DND-41 (cell line): ENCODE results near the gene PAFAH1B2.

ENCODE experiments used
- ATAC-seq: fragments of 200-7000 bp; cut with Tn5 transposase; 3 replicates; pipeline ENCODE4 v1.9.1; 2021; ENCODE audit warnings: low read depth; ENCODE audit not compliant: insufficient read depth
- DNase-seq: peaks from one replicate; pipeline ENCODE4 v3.0.0-alpha.2; 2020
- H2AFZ ChIP-seq: 2 replicates; pipeline ENCODE4 v1.6.0; 2012; ENCODE audit warnings: low read depth, low read length
- H3K27ac ChIP-seq: 2 replicates; pipeline ENCODE4 v1.5.1; 2012; ENCODE audit warnings: low read length, inconsistent platforms
- H3K27me3 ChIP-seq: fragments of 200-600 bp; sonication (generic); 2 replicates; pipeline ENCODE4 v1.6.0; 2012; ENCODE audit warnings: low read length, mild to moderate bottlenecking, inconsistent platforms; ENCODE audit not compliant: insufficient read depth, poor library complexity
- H3K36me3 ChIP-seq: 2 replicates; pipeline ENCODE4 v1.5.1; 2012; ENCODE audit warnings: low read length, inconsistent platforms; ENCODE audit not compliant: insufficient read depth
- H3K4me1 ChIP-seq: 2 replicates; pipeline ENCODE4 v1.5.1; 2012; ENCODE audit warnings: mild to moderate bottlenecking, low read length; ENCODE audit not compliant: insufficient read depth
- H3K4me2 ChIP-seq: 2 replicates; pipeline ENCODE4 v1.6.0; 2012; ENCODE audit warnings: mild to moderate bottlenecking, moderate library complexity, low read length, inconsistent platforms; ENCODE audit not compliant: insufficient read depth
- H3K4me3 ChIP-seq, 2 experiments: fragments of 200-600 bp in 1 of 2; shearing (Covaris generic) in 1 of 2; 2 replicates each; pipeline ENCODE4 v1.5.1; 2012 to 2016; ENCODE audit warnings: inconsistent platforms in 2 of 2, low read length in 2 of 2, mild to moderate bottlenecking in 2 of 2, low read depth in 1 of 2, moderate library complexity in 1 of 2
- H3K79me2 ChIP-seq: 2 replicates; pipeline ENCODE4 v1.6.0; 2012; ENCODE audit warnings: low read length, inconsistent platforms; ENCODE audit not compliant: insufficient read depth
- H3K9ac ChIP-seq: 2 replicates; pipeline ENCODE4 v1.6.0; 2012; ENCODE audit warnings: low read depth, mild to moderate bottlenecking, inconsistent platforms, low read length, moderate library complexity
- H3K9me3 ChIP-seq: 2 replicates; pipeline ENCODE4 v1.5.1; 2012; ENCODE audit warnings: low read length, moderate library complexity, mild to moderate bottlenecking, inconsistent platforms; ENCODE audit not compliant: insufficient read depth, severe bottlenecking
- H4K20me1 ChIP-seq: 2 replicates; pipeline ENCODE4 v1.6.0; 2012; ENCODE audit warnings: low read length; ENCODE audit not compliant: insufficient read depth
- EZH2 ChIP-seq: IDR thresholded peaks from 3 replicates; pipeline ENCODE4 v1.6.1; 2012; ENCODE audit warnings: borderline replicate concordance, low read depth, mild to moderate bottlenecking, moderate library complexity, low read length, inconsistent platforms; ENCODE audit not compliant: severe bottlenecking
- TF ChIP-seq, protein P1 (sequence below): IDR thresholded peaks from 2 replicates; pipeline ENCODE4 v1.5.1; 2012; ENCODE audit warnings: borderline replicate concordance, low read length, moderate library complexity, mild to moderate bottlenecking; ENCODE audit not compliant: poor library complexity, severe bottlenecking; ENCODE audit errors: extremely low read depth

The PAFAH1B2 gene

DNA sequence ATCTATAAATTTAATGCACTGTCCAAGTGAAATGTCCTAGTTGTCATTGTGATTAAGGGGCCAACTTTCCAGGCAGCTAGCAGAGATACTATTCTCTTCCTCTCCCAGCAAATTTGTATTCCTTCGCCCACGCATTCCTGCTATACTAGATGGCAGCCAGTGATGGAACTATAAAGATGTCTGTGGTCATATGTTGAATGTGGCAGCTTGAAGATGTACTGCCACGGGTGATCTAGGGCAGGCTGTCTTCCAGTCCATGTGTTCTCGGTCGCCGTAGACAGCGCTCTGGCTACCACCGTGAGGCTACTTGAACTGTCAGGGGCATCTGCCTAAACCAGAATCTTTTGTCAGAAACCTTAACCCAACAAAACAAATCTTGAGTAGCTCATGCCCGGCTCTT is 26.1 kb downstream of the PAFAH1B2 start:
- no peak overlapping the region for H3K4me2 ChIP-seq

GRCh38 chr11:117171007-117171403 is 26.9 kb downstream of the PAFAH1B2 start:
- Histone ChIP-seq H3K4me2 (no peak overlapping the region), H3K4me3 (no peak overlapping the region), H3K36me3 (peaks cover 59% of the 10 kb centered on the region), H3K9me3 (no peaks in the 10 kb centered on the region), H3K9ac (no peak overlapping the region), H2AFZ (no peak overlapping the region), H3K79me2 (peaks cover 8% of the 10 kb centered on the region; the same call in 1 of the 2 replicates), H3K27me3 (no peaks in the 10 kb centered on the region), H4K20me1 (peaks cover 8% of the 10 kb centered on the region), H3K4me1 (no peaks in the 10 kb centered on the region), H3K27ac (no peak overlapping the region)
- TF ChIP-seq, protein P1, sequence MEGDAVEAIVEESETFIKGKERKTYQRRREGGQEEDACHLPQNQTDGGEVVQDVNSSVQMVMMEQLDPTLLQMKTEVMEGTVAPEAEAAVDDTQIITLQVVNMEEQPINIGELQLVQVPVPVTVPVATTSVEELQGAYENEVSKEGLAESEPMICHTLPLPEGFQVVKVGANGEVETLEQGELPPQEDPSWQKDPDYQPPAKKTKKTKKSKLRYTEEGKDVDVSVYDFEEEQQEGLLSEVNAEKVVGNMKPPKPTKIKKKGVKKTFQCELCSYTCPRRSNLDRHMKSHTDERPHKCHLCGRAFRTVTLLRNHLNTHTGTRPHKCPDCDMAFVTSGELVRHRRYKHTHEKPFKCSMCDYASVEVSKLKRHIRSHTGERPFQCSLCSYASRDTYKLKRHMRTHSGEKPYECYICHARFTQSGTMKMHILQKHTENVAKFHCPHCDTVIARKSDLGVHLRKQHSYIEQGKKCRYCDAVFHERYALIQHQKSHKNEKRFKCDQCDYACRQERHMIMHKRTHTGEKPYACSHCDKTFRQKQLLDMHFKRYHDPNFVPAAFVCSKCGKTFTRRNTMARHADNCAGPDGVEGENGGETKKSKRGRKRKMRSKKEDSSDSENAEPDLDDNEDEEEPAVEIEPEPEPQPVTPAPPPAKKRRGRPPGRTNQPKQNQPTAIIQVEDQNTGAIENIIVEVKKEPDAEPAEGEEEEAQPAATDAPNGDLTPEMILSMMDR: no peak
- TF ChIP-seq EZH2: no peak
- DNase-seq (no peak), ATAC-seq (no peak)

More for the DNA sequence above, 26.1 kb downstream of the PAFAH1B2 start:
- Histone ChIP-seq H2AFZ (no peak overlapping the region), H3K4me3 (no peak overlapping the region), H3K36me3 (peaks cover 67% of the 10 kb centered on the region), H3K9ac (no peak overlapping the region), H3K4me1 (no peaks in the 10 kb centered on the region), H3K27ac (no peak overlapping the region), H3K9me3 (no peaks in the 10 kb centered on the region), H3K79me2 (peaks cover 9% of the 10 kb centered on the region; the same call in 1 of the 2 replicates), H4K20me1 (peaks cover 11% of the 10 kb centered on the region), H3K27me3 (no peaks in the 10 kb centered on the region)
- DNase-seq (no peak), ATAC-seq (no peak)
- TF ChIP-seq, protein P1: no peak
- no peak for TF ChIP-seq EZH2

GRCh38 chr11:117171404-117172061 is 27.4 kb downstream of the PAFAH1B2 start:
- no peaks in the 10 kb centered on the region for H3K4me1 ChIP-seq
- TF ChIP-seq, protein P1: no peak
- no peak for TF ChIP-seq EZH2
- H2AFZ ChIP-seq: no peak overlapping the region
- DNase-seq (no peak), ATAC-seq (no peak)
- H3K27ac ChIP-seq: no peak overlapping the region
- no peaks in the 10 kb centered on the region for H3K9me3 ChIP-seq
- H3K4me3 ChIP-seq: no peak overlapping the region
- no peak overlapping the region for H3K4me2 ChIP-seq
- H3K79me2 ChIP-seq: peaks cover 3% of the 10 kb centered on the region; the same call in 1 of the 2 replicates
- no peak overlapping the region for H3K9ac ChIP-seq
- H3K27me3 ChIP-seq: no peaks in the 10 kb centered on the region
- peaks cover 54% of the 10 kb centered on the region for H3K36me3 ChIP-seq
- H4K20me1 ChIP-seq: peaks cover 6% of the 10 kb centered on the region
